Activated naive CD8-positive, alpha-beta T cell treated with anti-CD3 and anti-CD28 coated beads for 36 hours (primary cell): ENCODE data around the gene URI1. TPM values are rescaled to one million over a fixed set of nuclear protein-coding genes. Genes with fewer than 3 reads are reported as not detected.
A peak's percentile ranks its signal among the peaks of the same experiment; 100 is the strongest.
"Not testable (repeated sequence)": the region's sequence is repeated elsewhere in the genome, so short reads cannot be mapped to it uniquely, and the experiment has no call there.

Experiments used
- DNase-seq: peaks from one replicate; pipeline ENCODE4 v3.0.0; 2021
- H3K27ac Mint-ChIP-seq: one replicate; pipeline ENCODE4 v1.8.0; 2022; ENCODE audit warnings: mild to moderate bottlenecking, moderate library complexity, mixed read lengths
- H3K27me3 Mint-ChIP-seq: one replicate; pipeline ENCODE4 v1.8.0; 2022; ENCODE audit warnings: mild to moderate bottlenecking, mixed read lengths
- H3K36me3 Mint-ChIP-seq: one replicate; pipeline ENCODE4 v1.8.0; 2021; ENCODE audit warnings: mild to moderate bottlenecking, mixed read lengths
- H3K4me1 Mint-ChIP-seq: one replicate; pipeline ENCODE4 v1.8.0; 2021; ENCODE audit warnings: mixed read lengths
- H3K4me3 Mint-ChIP-seq: one replicate; pipeline ENCODE4 v1.8.0; 2022; ENCODE audit warnings: mild to moderate bottlenecking, moderate library complexity, mixed read lengths
- H3K9me3 Mint-ChIP-seq: one replicate; pipeline ENCODE4 v1.8.0; 2022; ENCODE audit warnings: mixed read lengths
- total RNA-seq, 2 experiments: library from RNA; stranded (reverse); gene quantifications; one replicate each; pipeline ENCODE4 v1.2.3, GENCODE V29; 2021

URI1 gene, protein sequence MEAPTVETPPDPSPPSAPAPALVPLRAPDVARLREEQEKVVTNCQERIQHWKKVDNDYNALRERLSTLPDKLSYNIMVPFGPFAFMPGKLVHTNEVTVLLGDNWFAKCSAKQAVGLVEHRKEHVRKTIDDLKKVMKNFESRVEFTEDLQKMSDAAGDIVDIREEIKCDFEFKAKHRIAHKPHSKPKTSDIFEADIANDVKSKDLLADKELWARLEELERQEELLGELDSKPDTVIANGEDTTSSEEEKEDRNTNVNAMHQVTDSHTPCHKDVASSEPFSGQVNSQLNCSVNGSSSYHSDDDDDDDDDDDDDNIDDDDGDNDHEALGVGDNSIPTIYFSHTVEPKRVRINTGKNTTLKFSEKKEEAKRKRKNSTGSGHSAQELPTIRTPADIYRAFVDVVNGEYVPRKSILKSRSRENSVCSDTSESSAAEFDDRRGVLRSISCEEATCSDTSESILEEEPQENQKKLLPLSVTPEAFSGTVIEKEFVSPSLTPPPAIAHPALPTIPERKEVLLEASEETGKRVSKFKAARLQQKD
- 10 to 100 TPM; 69.7 to 75.4 TPM for total RNA-seq

DNA sequence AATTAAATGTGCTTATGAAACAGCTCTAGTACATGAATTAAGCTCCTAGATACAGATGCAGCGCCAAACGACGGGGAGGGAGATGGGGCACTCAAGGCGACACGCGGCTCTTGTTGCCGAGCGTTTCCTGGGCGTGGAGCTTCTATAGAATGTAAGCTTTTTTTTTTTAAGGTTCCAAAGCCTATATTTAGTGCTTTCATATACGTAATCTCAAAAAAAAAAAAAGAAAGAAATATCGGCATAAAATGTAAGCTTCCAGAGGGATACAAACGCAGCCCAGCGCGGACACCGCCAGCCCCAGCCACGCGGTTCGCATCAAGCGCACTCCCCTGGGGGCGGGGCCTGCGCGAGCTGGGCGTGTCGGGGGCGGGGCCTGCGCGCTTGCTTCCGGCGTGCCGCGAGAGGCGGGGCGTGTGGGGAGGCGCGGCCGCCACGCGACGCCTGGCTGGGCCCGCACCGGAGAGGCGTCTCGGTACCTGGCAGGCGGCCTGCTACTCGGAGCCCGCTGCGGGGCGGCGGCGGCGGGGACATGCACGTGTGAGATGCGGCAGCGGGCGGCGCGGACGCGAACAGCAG, at the start of gene URI1:
Gene URI1 (plus strand): TSS at position 412 of the 576 bp plus-strand sequence. CDS start 309 bp downstream, outside the sequence.
- H3K27me3 Mint-ChIP-seq = no peaks in the 10 kb centered on the region
- H3K36me3 Mint-ChIP-seq = peaks cover 23% of the 10 kb centered on the region
- peaks cover 37% of the 10 kb centered on the region for H3K4me1 Mint-ChIP-seq
- peaks cover 4% of the 10 kb centered on the region for H3K9me3 Mint-ChIP-seq
- peak within 1 kb of the TSS; percentile 98 for H3K4me3 Mint-ChIP-seq
- peak; percentile 96 for DNase-seq
- H3K27ac Mint-ChIP-seq = peak within 1 kb of the TSS; percentile 91

DNA sequence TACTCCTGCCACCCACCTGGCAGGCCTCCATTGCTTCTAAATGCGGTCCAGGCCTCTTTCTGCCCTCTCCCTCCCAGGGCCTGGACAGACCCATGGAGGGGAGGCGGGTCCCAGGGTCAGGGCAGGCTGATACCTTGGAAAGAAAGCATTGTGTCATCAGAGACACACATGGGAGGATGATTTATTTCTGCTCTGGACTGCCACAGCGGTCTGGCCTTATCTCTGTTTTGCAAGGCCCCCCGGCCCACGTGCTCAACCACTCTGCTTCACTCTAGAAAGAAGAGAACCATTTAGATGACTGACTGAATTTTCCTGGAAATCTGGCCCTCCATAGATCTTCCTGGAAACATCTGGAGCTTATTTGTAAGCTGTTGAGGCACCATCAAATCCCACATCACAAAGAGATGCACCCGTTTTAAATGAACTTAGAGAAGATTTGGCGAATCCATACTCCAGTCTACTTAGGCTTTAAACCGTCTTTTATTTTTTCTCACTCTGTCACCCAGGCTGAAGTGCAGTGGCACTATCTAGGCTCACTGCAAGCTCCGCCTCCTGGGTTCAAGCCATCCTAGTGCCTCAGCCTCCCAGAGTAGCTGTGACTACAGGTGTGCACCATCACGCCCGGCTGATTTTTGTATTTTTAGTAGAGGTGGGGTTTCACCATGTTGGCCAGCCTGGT, 48.3 kb upstream of the URI1 start:
- DNase-seq = no peak
- no peaks in the 10 kb centered on the region for H3K9me3 Mint-ChIP-seq

DNA sequence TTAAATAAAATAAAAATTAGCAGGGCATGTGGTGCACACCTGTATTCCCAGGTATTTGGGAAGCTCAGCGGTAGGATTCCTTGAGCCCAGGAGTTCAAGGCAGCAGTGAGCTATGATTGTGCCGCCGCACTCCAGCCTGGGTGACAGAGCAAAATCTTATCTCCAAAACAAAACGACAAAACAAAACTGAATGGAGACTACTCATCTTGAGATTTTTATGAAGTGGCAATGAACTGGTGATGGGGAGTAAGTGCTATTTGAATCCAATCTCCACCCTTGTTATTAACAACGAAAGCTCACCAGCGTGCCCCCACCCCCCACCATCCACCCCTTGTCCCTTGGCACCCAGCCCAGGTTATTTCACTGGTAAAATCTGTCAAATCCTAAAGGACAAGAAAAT, 45.2 kb upstream of the URI1 start:
- no peaks in the 10 kb centered on the region for H3K4me1 Mint-ChIP-seq
- H3K27ac Mint-ChIP-seq = no peak overlapping the region

More for the DNA sequence above, 48.3 kb upstream of the URI1 start:
- no peak overlapping the region for H3K27ac Mint-ChIP-seq
- peaks cover 4% of the 10 kb centered on the region for H3K27me3 Mint-ChIP-seq
- H3K4me3 Mint-ChIP-seq = no peak overlapping the region
- no peaks in the 10 kb centered on the region for H3K4me1 Mint-ChIP-seq
- H3K36me3 Mint-ChIP-seq = no peaks in the 10 kb centered on the region

DNA sequence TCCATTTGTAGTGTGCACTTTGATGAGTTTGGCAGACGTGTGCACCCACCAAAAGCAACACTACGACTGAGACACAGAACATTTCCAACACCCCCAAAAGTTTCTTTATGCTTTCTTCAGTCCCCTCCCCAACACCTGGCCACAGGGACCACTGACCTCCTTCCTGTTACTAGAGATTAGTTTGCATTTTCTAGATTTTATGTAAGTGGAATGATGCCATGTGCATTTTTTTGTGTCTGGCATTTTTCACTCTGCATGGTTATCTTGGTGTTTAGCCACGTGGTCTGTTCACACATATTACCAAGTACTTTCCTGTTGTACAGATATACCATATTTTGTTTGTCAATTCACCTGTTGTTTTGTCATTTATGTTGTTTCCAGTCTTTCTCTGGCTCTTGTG, 44.6 kb upstream of the URI1 start:
- H3K9me3 Mint-ChIP-seq = no peaks in the 10 kb centered on the region
- H3K27me3 Mint-ChIP-seq = peaks cover 8% of the 10 kb centered on the region
- no peak for DNase-seq
- H3K4me3 Mint-ChIP-seq = no peak overlapping the region
- H3K36me3 Mint-ChIP-seq = no peaks in the 10 kb centered on the region
- H3K27ac Mint-ChIP-seq = no peak overlapping the region
- no peaks in the 10 kb centered on the region for H3K4me1 Mint-ChIP-seq

More for the DNA sequence above, 45.2 kb upstream of the URI1 start:
- no peak overlapping the region for H3K4me3 Mint-ChIP-seq
- H3K27me3 Mint-ChIP-seq = peaks cover 4% of the 10 kb centered on the region
- H3K9me3 Mint-ChIP-seq = no peaks in the 10 kb centered on the region
- H3K36me3 Mint-ChIP-seq = no peaks in the 10 kb centered on the region
- no peak for DNase-seq

DNA sequence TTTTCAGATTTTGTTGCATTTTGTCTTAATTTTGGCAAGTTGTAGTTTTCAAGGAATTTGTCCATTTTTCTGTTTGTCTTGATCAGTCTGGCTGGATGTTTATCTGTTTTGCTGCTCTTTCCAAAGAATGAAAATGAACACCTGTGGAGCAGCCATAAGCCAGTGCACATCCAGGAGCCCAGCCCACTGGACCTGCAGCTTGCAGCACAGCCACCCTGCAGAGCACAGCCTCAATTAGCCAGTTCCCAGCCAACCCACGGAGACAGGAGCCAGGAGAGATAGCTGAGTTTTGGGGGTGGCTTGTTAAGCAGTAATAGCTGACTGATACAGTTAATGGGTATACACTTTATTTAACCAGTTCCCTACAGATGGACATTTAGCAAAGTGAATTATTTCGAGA, 38.0 kb upstream of the URI1 start:
- Mint-ChIP-seq H3K27ac (no peak overlapping the region), H3K9me3 (peaks cover 3% of the 10 kb centered on the region), H3K36me3 (no peaks in the 10 kb centered on the region), H3K27me3 (peaks cover 11% of the 10 kb centered on the region), H3K4me3 (no peak overlapping the region), H3K4me1 (no peaks in the 10 kb centered on the region)
- DNase-seq = no peak

DNA sequence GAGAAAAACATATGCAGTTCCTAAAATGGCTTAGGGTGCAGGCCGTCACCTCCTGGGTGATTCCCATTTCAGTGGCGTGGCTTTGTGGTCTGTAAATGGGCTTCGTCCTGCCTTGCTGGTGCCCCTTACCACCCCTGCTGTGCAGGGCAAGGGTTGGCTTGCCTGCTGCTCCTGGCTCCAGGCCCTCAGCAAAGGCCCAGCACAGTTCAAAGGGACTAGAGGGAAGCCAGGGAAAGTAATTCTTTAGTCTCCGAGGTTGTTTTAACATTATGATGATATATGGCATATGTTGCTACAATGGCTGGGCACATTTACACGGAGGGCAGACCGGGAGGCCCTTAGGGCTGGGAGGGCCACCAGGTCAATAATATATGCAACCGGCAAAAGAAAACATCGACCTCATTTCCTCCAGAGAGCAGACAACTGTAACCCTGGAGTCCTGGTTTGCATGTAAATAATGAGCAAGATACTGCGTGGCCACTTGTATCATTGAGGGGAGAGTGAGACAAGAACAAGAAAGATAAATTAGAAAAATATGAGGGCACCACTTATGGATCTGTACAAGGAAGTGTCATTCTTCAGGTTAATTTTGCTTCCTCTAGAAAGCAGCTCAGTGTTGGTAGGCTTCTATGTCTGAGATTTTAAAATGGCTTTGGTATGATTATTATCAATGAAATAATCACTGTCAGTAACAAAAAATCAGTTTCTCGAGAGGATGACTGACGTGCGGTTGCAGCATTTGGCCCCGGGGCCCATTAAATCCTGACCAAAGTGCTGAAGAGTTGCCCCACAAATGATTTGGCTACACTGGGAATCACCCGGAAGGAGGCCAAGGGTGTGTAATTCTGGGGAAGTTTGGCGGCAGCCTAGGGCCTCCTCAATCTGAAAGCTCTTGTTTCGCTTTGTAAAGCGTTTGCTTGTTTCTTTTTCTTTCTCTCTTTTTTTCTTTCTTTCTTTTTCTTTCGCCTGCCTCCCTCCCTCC, 32.8 kb upstream of the URI1 start:
- no peak for DNase-seq
- H3K27ac Mint-ChIP-seq = no peak overlapping the region
- peaks cover 12% of the 10 kb centered on the region for H3K27me3 Mint-ChIP-seq
- no peaks in the 10 kb centered on the region for H3K9me3 Mint-ChIP-seq
- no peaks in the 10 kb centered on the region for H3K36me3 Mint-ChIP-seq
- H3K4me1 Mint-ChIP-seq = no peaks in the 10 kb centered on the region
- H3K4me3 Mint-ChIP-seq = no peak overlapping the region

DNA sequence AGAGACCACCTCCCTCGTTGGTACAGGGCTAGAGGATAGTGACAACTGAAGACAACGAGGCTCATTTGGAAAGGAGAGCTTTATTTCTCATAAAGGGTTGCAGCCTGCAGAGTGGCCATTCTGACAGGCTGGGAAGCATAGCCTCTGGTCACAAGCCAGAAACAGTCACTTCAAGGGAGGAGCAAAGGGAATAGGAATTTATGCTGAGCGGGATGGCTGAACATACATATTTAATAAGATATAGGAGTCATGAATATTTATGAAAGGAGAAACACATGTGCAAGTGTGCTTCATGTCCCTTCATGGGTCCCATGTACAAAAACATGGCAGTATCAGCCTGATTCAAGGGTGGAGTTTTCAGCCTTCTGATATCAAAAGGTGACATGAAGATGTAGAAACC, 27.1 kb upstream of the URI1 start:
- Mint-ChIP-seq H3K4me3 (no peak overlapping the region), H3K9me3 (no peaks in the 10 kb centered on the region), H3K4me1 (no peaks in the 10 kb centered on the region), H3K36me3 (no peaks in the 10 kb centered on the region), H3K27me3 (peaks cover 20% of the 10 kb centered on the region), H3K27ac (no peak overlapping the region)
- DNase-seq = no peak

DNA sequence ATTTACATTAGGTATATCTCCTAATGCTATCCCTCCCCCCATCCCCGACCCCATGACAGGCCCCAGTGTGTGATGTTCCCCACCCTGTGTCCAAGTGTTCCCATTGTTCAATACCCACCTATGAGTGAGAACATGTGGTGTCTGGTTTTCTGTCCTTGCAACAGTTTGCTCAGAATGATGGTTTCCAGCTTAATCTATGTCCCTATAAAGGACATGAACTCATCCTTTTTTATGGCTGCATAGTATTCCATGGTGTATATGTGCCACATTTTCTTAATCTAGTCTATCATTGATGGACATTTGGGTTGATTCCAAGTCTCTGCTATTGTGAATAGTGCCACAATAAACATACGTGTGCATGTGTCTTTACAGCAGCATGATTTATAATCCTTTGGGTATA, 26.2 kb upstream of the URI1 start:
- DNase-seq, H3K4me3 Mint-ChIP-seq, H3K9me3 Mint-ChIP-seq, H3K27ac Mint-ChIP-seq, H3K36me3 Mint-ChIP-seq, H3K4me1 Mint-ChIP-seq: not testable (repeated sequence)
- peaks cover 17% of the 10 kb centered on the region for H3K27me3 Mint-ChIP-seq

DNA sequence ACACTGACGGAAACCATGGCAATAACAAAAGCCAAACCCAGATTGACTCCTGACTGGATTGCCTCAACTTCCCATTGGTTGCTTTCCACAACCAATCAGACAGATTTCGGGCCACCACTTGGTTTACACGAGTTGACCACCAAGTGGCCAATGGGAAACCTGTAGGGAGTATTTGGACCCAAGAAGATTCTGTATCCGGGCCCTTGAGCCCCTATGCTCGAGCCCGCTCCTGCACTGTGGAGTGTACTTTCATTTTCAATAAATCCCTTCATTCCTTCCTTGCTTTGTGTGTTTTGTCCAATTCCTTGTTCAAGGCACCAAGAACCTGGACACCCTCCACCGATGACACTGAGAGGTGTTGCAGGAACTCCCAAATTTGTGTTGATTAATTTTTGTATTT, 24.1 kb upstream of the URI1 start:
- Mint-ChIP-seq H3K4me3 (no peak overlapping the region), H3K27ac (no peak overlapping the region), H3K27me3 (peaks cover 10% of the 10 kb centered on the region), H3K4me1 (no peaks in the 10 kb centered on the region), H3K36me3 (no peaks in the 10 kb centered on the region), H3K9me3 (no peaks in the 10 kb centered on the region)
- DNase-seq = no peak

DNA sequence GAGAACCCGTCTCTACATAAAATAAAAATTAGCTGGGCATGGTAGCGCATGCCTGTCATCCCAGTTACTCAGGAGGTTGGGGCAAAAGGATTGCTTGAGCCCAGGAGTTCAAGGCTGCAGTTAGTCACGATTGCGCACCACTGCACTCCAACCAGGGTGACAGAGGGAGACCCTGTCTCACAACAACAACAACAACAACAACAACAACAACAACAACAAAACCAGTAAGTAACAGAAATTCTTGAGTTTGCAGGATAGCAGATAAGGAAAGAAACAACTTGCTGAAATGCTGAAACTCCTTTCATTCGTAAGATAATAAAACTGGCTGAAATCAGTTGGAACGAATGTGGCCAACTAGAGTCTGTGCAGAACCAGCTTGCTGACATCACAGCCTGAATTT, 23.1 kb upstream of the URI1 start:
- Mint-ChIP-seq H3K27ac (no peak overlapping the region), H3K9me3 (no peaks in the 10 kb centered on the region), H3K36me3 (no peaks in the 10 kb centered on the region), H3K4me3 (no peak overlapping the region), H3K4me1 (no peaks in the 10 kb centered on the region), H3K27me3 (peaks cover 10% of the 10 kb centered on the region)
- DNase-seq = no peak

DNA sequence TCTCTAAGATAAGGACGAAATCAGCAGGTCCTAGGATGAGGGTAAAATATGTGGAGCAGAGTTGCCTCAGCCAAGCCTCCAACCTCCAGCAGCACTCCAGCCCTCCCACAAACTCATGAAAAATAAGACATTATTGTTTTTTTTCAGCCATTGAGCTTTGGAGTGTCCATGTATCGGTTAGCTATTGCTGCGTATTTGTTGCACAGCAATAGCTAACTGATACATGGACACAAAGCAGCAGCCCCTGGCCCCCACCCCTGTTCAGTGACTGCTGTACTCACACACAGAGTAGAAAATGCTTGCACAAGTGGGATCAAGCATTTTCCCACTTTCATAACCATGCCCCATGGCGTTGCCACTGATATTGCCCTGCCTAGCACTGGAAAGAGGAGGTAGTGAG, 19.1 kb upstream of the URI1 start:
- DNase-seq = no peak

DNA sequence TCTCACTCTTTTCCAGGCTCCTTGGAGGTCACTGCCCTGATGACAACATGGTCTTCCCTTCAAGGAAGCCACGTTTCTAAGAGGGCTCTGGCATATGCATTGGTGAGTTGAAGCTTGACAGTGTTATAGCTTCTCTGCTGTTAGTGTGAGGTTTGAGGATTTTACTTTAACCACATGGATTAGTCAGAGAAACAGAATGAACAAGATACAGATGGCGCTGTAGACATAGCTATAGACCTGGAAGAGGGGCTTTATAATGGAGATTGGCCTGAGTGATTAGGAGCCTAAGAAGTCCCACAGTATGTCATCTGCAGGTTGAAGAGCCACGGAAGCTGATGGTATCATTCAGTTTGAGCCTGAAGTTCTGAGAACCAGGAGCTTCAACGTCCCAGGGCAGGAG, 18.4 kb upstream of the URI1 start:
- Mint-ChIP-seq H3K27me3 (peaks cover 3% of the 10 kb centered on the region), H3K4me1 (peaks cover 2% of the 10 kb centered on the region), H3K27ac (no peak overlapping the region), H3K4me3 (no peak overlapping the region), H3K9me3 (no peaks in the 10 kb centered on the region), H3K36me3 (no peaks in the 10 kb centered on the region)
- no peak for DNase-seq

More for the DNA sequence above, 19.1 kb upstream of the URI1 start:
- H3K4me3 Mint-ChIP-seq = no peak overlapping the region
- peaks cover 3% of the 10 kb centered on the region for H3K27me3 Mint-ChIP-seq
- H3K4me1 Mint-ChIP-seq = no peaks in the 10 kb centered on the region
- H3K9me3 Mint-ChIP-seq = no peaks in the 10 kb centered on the region
- no peak overlapping the region for H3K27ac Mint-ChIP-seq
- no peaks in the 10 kb centered on the region for H3K36me3 Mint-ChIP-seq

DNA sequence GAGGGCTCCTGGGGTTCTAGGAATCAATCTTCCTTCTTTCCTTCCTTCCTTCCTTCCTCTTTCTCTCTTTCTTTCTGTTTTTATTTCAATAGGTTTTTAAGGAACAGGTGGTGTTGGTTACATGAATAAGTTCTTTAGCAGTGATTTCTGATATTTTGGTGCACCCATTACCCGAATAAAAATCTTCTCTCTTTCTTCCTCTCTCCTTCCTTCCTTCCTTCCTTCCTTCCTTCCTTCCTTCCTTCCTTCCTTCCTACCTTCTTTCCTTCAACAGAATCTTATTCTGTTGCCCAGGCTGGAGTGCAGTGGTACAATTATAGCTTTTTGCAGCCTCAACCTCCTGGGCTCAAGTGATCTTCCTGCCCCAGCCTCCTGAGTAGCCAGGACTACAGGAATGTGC, 16.0 kb upstream of the URI1 start:
- DNase-seq = no peak
- Mint-ChIP-seq H3K9me3 (no peaks in the 10 kb centered on the region), H3K4me1 (peaks cover 2% of the 10 kb centered on the region), H3K4me3 (no peak overlapping the region), H3K36me3 (no peaks in the 10 kb centered on the region), H3K27me3 (no peaks in the 10 kb centered on the region), H3K27ac (no peak overlapping the region)

DNA sequence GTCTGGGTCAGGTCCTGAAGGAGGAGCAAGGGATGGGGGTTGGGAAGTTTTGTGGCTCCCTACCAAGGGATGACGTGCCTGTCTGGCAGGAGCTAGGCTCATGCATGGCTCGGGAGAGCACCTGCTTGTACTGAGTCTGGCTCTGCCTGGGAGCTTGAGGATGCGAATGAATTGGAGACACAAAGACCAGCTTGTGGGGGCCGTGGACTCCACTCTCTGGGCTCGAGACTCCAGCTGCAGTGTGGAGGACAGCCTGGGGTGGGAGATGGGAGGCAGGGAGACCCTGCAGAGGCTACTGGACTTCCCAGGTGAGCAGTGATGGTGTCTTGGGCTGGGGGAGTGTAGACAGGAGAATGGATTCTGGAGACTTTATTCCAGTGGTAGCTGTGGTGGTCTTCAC, 15.2 kb upstream of the URI1 start:
- no peak for DNase-seq
- H3K4me3 Mint-ChIP-seq = no peak overlapping the region
- no peaks in the 10 kb centered on the region for H3K27me3 Mint-ChIP-seq
- no peaks in the 10 kb centered on the region for H3K36me3 Mint-ChIP-seq
- H3K9me3 Mint-ChIP-seq = no peaks in the 10 kb centered on the region
- peaks cover 2% of the 10 kb centered on the region for H3K4me1 Mint-ChIP-seq
- no peak overlapping the region for H3K27ac Mint-ChIP-seq
